Stomach (tissue), 9 donors: ENCODE measurements around the gene PACC1. TPM values are rescaled to one million over a fixed set of nuclear protein-coding genes. Genes with fewer than 3 reads are reported as not detected.

ENCODE experiments used
- DNase-seq, 2 donors: peaks; one replicate each; pipeline versions ENCODE4 v3.0.0 to v3.0.0-alpha.2; 2013 to 2019
- H3K27ac ChIP-seq, 5 donors: fragments of 200-600 bp in 4 of 5; sonication (generic) in 4 of 5; one replicate each; pipeline ENCODE4 v1.5.1; 2013 to 2019; ENCODE audit warnings: mild to moderate bottlenecking in 1 of 5, moderate library complexity in 1 of 5
- H3K27me3 ChIP-seq, 3 donors: fragments of 200-600 bp; sonication (generic); one replicate each; pipeline ENCODE4 v1.5.1; 2017 to 2019; ENCODE audit warnings: mixed run types in 1 of 3
- H3K36me3 ChIP-seq, 4 donors: fragments of 200-600 bp; sonication (generic); 1 replicate in 3 of 4; 2 replicates in 1 of 4; pipeline ENCODE4 v1.5.1; 2016 to 2019
- H3K4me1 ChIP-seq, 4 donors: fragments of 200-600 bp; sonication (generic); one replicate each; pipeline ENCODE4 v1.5.1; 2016 to 2019
- H3K4me3 ChIP-seq, 4 donors: fragments of 200-600 bp; sonication (generic) in 3 of 4; one replicate each; pipeline ENCODE4 v1.5.1; 2016 to 2019; ENCODE audit warnings: mild to moderate bottlenecking in 1 of 4
- H3K9me3 ChIP-seq, 4 donors: fragments of 200-600 bp; sonication (generic); one replicate each; pipeline ENCODE4 v1.5.1; 2016 to 2019
- EP300 ChIP-seq: sonication (generic); formaldehyde crosslinking; IDR thresholded peaks from one replicate; pipeline ENCODE4 v1.6.1; 2017; ENCODE audit warnings: antibody characterized with exemption
- POLR2A ChIP-seq, 4 donors: fragments of 450-650 bp; IDR thresholded peaks; one replicate each; pipeline ENCODE4 v1.6.1; 2016; ENCODE audit warnings: antibody characterized with exemption in 4 of 4, control low read depth in 2 of 4, mild to moderate bottlenecking in 1 of 4, moderate library complexity in 1 of 4
- POLR2AphosphoS5 ChIP-seq, 3 donors: sonication (generic); formaldehyde crosslinking; IDR thresholded peaks; one replicate each; pipeline ENCODE4 v1.6.1; 2016; ENCODE audit warnings: antibody characterized with exemption in 3 of 3
- WGBS, 5 donors: extraction: QIAGEN DNeasy Blood & Tissue Kit in 3 of 5; methylation state at CpG; one replicate each; pipeline versions ENCODE4 v1.1.5 to v1.1.7; 2013 to 2018; 5-methylcytosine and 5-hydroxymethylcytosine counted together
- intact Hi-C: fragments of 100-400 bp; cut with DNase I; formaldehyde crosslinking; loops from one replicate; pipeline ENCODE4 v1.15.1; 2023; ENCODE audit warnings: low total_unique reads
- polyA plus RNA-seq, 3 donors: library from polyadenylated mRNA; stranded (reverse); fragments of 200-250 nt; gene quantifications; one replicate each; pipeline ENCODE4 v1.2.3, GENCODE V29; 2013
- total RNA-seq, 5 donors: library from RNA; depleted of rRNA; stranded (reverse); fragments of >200 nt; gene quantifications; one replicate each; pipeline versions ENCODE4 v1.1.0 to v1.2.3, GENCODE V29; 2014 to 2016
- TF ChIP-seq, protein P1 (sequence below), 7 experiments: fragments of 450-650 bp in 4 of 7; fragments of 200-600 bp in 3 of 7; sonication (generic) in 3 of 7; IDR thresholded peaks; one replicate each; pipeline ENCODE4 v1.5.1; 2016 to 2019; ENCODE audit warnings: antibody characterized with exemption in 7 of 7, control low read depth in 2 of 7, mild to moderate bottlenecking in 1 of 7
- donor health status: healthy with polysubstance abuse.
- donor health status: Bipolar disorder and iron deficiency.
- donor health status: healthy.

PACC1 gene
- total and polyA plus RNA-seq, 8 donors = 0.58 to 6.4 (median 2.0) TPM

DNA sequence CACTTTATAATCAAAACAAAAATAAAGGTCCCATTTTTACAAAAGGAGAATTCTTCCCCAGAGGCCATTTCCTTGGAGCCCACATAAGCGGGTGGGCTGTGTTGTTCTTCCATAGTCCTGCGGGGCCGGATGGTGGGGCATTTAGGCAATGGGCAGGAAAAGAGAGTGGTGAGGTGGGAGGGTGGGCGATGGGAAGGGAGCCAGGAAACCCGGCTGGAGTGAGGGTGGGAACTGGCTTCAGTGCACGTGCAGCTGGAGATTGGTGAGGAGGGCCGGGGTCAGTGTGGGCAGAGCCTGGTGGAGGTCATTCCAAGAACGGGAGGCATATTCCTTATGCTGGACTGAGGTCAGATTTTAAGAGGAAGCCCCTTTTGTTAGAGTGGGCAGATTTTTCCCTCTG is 31.6 kb upstream of the PACC1 start:
- Histone ChIP-seq H3K27ac (no peak overlapping the region), H3K9me3 (no peaks in the 10 kb centered on the region), H3K4me1 (no peaks in the 10 kb centered on the region), H3K36me3 (peaks cover 7 to 43% (median 34%) of the 10 kb centered on the region in 4 donors), H3K4me3 (no peak overlapping the region), H3K27me3 (no peaks in the 10 kb centered on the region)
- WGBS, 5 donors = 78 to 89% (median 88%) methylated on average over 8 of the region's 8 CpGs
- no peak for DNase-seq
- intact Hi-C loops = no loop called here
- TF ChIP-seq, protein P1, sequence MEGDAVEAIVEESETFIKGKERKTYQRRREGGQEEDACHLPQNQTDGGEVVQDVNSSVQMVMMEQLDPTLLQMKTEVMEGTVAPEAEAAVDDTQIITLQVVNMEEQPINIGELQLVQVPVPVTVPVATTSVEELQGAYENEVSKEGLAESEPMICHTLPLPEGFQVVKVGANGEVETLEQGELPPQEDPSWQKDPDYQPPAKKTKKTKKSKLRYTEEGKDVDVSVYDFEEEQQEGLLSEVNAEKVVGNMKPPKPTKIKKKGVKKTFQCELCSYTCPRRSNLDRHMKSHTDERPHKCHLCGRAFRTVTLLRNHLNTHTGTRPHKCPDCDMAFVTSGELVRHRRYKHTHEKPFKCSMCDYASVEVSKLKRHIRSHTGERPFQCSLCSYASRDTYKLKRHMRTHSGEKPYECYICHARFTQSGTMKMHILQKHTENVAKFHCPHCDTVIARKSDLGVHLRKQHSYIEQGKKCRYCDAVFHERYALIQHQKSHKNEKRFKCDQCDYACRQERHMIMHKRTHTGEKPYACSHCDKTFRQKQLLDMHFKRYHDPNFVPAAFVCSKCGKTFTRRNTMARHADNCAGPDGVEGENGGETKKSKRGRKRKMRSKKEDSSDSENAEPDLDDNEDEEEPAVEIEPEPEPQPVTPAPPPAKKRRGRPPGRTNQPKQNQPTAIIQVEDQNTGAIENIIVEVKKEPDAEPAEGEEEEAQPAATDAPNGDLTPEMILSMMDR (IDR thresholded peaks at IDR 0.05) = no peak
- TF ChIP-seq EP300 (no peak), POLR2A (IDR thresholded peaks at IDR 0.05) (no peak), POLR2AphosphoS5 (IDR thresholded peaks at IDR 0.05) (no peak)

DNA sequence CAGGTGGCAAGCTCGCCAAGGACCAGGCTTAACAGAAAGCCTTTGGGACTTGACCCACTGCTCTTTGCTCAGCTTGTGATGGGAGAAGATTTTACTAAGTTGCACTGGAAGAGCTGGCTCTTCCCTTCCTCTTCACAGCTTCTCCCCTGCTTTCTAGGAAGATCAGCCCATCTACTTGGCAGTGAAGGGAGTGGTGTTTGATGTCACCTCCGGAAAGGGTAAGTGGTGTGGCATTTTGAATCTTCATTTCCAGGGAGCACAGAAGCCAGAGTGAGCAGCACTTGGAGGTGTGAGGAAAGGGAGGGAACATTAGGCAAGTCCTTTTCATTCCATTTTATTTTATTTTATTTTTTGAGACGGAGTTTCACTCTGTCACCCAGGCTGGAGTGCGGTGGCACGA is 27.7 kb upstream of the PACC1 start:
- TF ChIP-seq EP300 (no peak), POLR2A (IDR thresholded peaks at IDR 0.05) (no peak), POLR2AphosphoS5 (IDR thresholded peaks at IDR 0.05) (no peak)
- TF ChIP-seq, protein P1 (IDR thresholded peaks at IDR 0.05) = no peak
- H3K4me1 ChIP-seq = peaks cover 0 to 10% (median 0%) of the 10 kb centered on the region in 4 donors
- no peaks in the 10 kb centered on the region for H3K27me3 ChIP-seq
- H3K9me3 ChIP-seq = no peaks in the 10 kb centered on the region
- DNase-seq = no peak
- no peak overlapping the region for H3K4me3 ChIP-seq
- intact Hi-C loops = no loop called here
- WGBS, 5 donors = 92 to 99% (median 95%) methylated on average over 5 of the region's 5 CpGs
- peaks cover 7 to 43% (median 32%) of the 10 kb centered on the region in 4 donors for H3K36me3 ChIP-seq
- H3K27ac ChIP-seq = no peak overlapping the region

DNA sequence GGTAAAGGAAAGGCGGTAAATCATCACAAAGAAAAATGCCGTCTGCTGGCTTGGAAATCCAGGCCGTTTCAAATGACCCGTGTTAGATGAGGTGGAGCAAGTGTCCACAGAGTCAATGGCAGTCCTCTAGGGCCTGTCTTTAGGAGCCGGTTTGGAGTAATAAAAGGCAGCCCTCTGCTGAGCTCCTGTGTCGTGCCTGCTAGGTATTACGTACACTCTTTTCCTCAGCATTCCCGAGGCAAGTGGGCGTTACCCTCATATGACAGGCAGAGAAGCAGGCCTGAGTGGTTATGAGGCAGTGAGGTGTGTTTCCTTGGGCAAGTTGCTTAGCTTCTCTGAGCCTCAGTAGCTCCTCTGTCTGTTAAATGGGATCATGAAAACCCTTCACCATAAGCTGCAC is 25.7 kb upstream of the PACC1 start:
- intact Hi-C loops = no loop called here
- no peak overlapping the region for H3K4me3 ChIP-seq
- no peak for DNase-seq
- no peaks in the 10 kb centered on the region for H3K27me3 ChIP-seq
- no peak overlapping the region for H3K27ac ChIP-seq
- H3K9me3 ChIP-seq = no peaks in the 10 kb centered on the region
- peaks cover 0 to 26% (median 16%) of the 10 kb centered on the region in 4 donors for H3K36me3 ChIP-seq
- peaks cover 0 to 10% (median 0%) of the 10 kb centered on the region in 4 donors for H3K4me1 ChIP-seq
- no peak for TF ChIP-seq POLR2AphosphoS5 (IDR thresholded peaks at IDR 0.05)
- TF ChIP-seq POLR2A (IDR thresholded peaks at IDR 0.05) = no peak
- TF ChIP-seq, protein P1 (IDR thresholded peaks at IDR 0.05) = no peak
- no peak for TF ChIP-seq EP300
- WGBS, 5 donors = 79 to 86% (median 81%) methylated on average over 9 of the region's 9 CpGs

DNA sequence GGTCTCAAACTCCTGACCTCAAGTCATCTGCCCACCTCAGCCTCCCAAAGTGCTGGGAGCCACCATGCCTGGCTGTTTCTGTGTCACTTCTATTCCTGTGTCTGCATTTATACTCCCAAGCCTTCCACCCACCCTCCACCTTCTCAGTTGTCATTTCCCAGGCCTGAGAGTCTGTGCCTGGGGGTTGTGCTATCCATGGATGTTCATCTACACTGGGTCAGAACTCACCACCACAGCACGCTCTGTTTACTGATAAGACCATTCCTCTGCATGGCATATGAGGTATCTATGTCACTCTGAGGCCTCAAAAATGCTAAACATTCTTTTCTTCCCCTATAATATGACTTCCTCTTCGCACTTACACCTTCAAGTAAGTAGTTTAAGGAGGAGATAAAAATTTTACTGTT is 24.1 kb upstream of the PACC1 start:
- 93 to 97% (median 96%) methylated on average over 2 of the region's 2 CpGs for WGBS, 5 donors
- Histone ChIP-seq H3K9me3 (no peaks in the 10 kb centered on the region), H3K4me3 (no peak overlapping the region)

More for the DNA sequence above, 24.1 kb upstream of the PACC1 start:
- DNase-seq = no peak
- peaks cover 0 to 10% (median 1%) of the 10 kb centered on the region in 4 donors for H3K36me3 ChIP-seq
- H3K27ac ChIP-seq = no peak overlapping the region
- H3K27me3 ChIP-seq = no peaks in the 10 kb centered on the region
- peaks cover 5 to 19% (median 10%) of the 10 kb centered on the region in 4 donors for H3K4me1 ChIP-seq
- intact Hi-C loops = no loop called here
- TF ChIP-seq POLR2AphosphoS5 (IDR thresholded peaks at IDR 0.05) = no peak
- no peak for TF ChIP-seq POLR2A (IDR thresholded peaks at IDR 0.05)
- no peak for TF ChIP-seq EP300
- TF ChIP-seq, protein P1 (IDR thresholded peaks at IDR 0.05) = no peak
